Central memory CD4-positive, alpha-beta T cell (primary cell): ENCODE data around the gene SYNM.
"Not testable (repeated sequence)": the region's sequence is repeated elsewhere in the genome, so short reads cannot be mapped to it uniquely, and the experiment has no call there.

Experiments
- DNase-seq: peaks from one replicate; pipeline ENCODE4 v3.0.0; 2022
- total RNA-seq, 3 experiments: gene quantifications; one replicate each; lab custom pipeline; 2026; lab: John Stamatoyannopoulos, UW

Gene SYNM
- total RNA-seq = 1.6 to 25.7 (median 14.0) reads per million in 3 experiments

- no peak for DNase-seq
These were observed at the start of gene SYNM for GRCh38 chr15:99104788-99105513. TSS of gene SYNM (plus strand) at chr15:99105080. CDS start at chr15:99105200, 120 bp downstream.

GRCh38 chr15:99055555-99056134 lies 49.2 kb upstream of the SYNM start:
- no peak for DNase-seq

GRCh38 chr15:99057020-99057419 lies 47.9 kb upstream of the SYNM start:
- DNase-seq = no peak

GRCh38 chr15:99057697-99058420 lies 47.0 kb upstream of the SYNM start:
- DNase-seq = no peak

- no peak for DNase-seq
These were observed 46.4 kb upstream of the SYNM start for GRCh38 chr15:99058421-99058870.

- peak; percentile 16 for DNase-seq
These were observed 45.6 kb upstream of the SYNM start for GRCh38 chr15:99059010-99059981.

- DNase-seq = not testable (repeated sequence)
These were observed 44.7 kb upstream of the SYNM start for GRCh38 chr15:99060186-99060585.

- no peak for DNase-seq
These were observed 42.7 kb upstream of the SYNM start for GRCh38 chr15:99062226-99062625.

- DNase-seq = no peak
These were observed 36.7 kb upstream of the SYNM start for GRCh38 chr15:99068186-99068585.

- DNase-seq = no peak
These were observed 34.7 kb upstream of the SYNM start for GRCh38 chr15:99070208-99070607.

- DNase-seq = no peak
These were observed 33.7 kb upstream of the SYNM start for GRCh38 chr15:99071091-99071680.

- DNase-seq = no peak
These were observed 31.7 kb upstream of the SYNM start for GRCh38 chr15:99073008-99073717.

GRCh38 chr15:99074446-99074845 lies 30.4 kb upstream of the SYNM start:
- DNase-seq = no peak

GRCh38 chr15:99075059-99075652 lies 29.7 kb upstream of the SYNM start:
- DNase-seq = not testable (repeated sequence)

GRCh38 chr15:99076109-99076508 lies 28.8 kb upstream of the SYNM start:
- DNase-seq = no peak

- DNase-seq = peak; percentile 48
These were observed 28.1 kb upstream of the SYNM start for GRCh38 chr15:99076555-99077308.

- no peak for DNase-seq
These were observed 22.1 kb upstream of the SYNM start for GRCh38 chr15:99082798-99083197.

- DNase-seq = no peak
These were observed 19.9 kb upstream of the SYNM start for GRCh38 chr15:99084965-99085364.

GRCh38 chr15:99085413-99086326 lies 19.2 kb upstream of the SYNM start:
- DNase-seq = no peak
